ENCODE data around the gene NHLRC2. TPM values are rescaled to one million over a fixed set of nuclear protein-coding genes. Genes with fewer than 3 reads are reported as not detected.

The NHLRC2 gene
- total and polyA plus RNA-seq, 2 donors (not counting 1 experiment from before 2014, with no cell fraction given): 5.7 to 59.8 TPM

DNA sequence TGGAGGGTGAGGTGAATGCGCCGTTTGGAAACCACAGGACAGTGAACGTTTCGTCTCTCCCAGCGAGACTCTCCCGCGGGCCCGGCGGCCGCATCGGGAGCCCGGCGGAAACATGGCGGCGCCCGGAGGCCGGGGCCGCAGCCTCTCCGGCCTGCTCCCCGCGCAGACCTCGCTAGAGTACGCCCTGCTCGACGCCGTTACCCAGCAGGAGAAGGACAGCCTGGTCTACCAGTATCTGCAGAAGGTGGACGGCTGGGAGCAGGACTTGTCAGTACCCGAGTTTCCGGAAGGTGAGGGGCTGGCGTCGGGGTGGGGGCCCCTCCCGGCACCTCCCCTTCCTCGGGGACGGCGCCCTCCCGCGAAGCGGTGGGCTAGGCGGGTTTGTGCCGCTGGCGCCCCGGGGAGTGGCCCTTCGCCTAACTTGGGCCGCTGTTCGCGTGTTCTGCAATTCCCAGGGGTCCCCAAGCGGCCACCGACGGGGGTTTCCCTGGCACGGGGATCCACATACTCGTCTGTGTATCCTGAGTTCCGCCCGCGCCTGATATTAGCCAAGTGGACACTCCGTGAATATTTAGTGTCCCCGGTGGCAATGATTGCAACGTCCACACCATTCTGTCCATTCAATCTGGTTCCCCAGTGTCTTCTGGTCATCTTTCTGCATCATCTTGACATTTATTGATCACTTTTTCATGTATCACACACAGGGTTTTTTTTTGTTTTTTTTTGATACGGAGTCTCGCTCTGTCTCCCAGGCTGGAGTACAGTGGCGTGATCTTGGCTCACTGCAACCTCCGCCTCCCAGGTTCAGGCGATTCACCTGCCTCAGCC, 514 bp downstream of the NHLRC2 start:
- intact Hi-C loops (cut with micrococcal nuclease): loop anchor here (1.0 to 2.0 kb wide), 4 partner anchors 170 to 966 kb away; partner anchors contain the start of genes CASP7, CCDC186 and FHIP2A
- Histone ChIP-seq H4K20me1 (ENCODE audit: control insufficient read depth, insufficient read depth, low read length, poor library complexity, severe bottlenecking) (no peaks in the 10 kb centered on the region), H3K79me2 (ENCODE audit: control insufficient read depth, insufficient read depth, low read length) (peaks cover 54% of the 10 kb centered on the region), H3K9me3 (ENCODE audit: control extremely low read depth in 1 of 3, control insufficient read depth in 2 of 3, insufficient read depth in 1 of 3, low read length in 2 of 3) (no peaks in the 10 kb centered on the region), H3K36me3 (replicated peaks in 1 of 2; ENCODE audit: control extremely low read depth in 1 of 2, control insufficient read depth in 1 of 2, extremely low read depth in 1 of 2, insufficient read depth in 2 of 2, low read length in 1 of 2) (peaks cover 2 to 5% of the 10 kb centered on the region in 2 experiments), H3K9ac (ENCODE audit: low read length) (peak overlapping the region; percentile 89), H3K4me1 (ENCODE audit: control insufficient read depth in 2 of 2, insufficient read depth in 2 of 2, low read length in 2 of 2) (peaks cover 27 to 39% of the 10 kb centered on the region in 2 donors), H3K27ac (ENCODE audit: low read length in 2 of 2) (peak overlapping the region; percentile 86 to 95), H3K4me3 (ENCODE audit: control extremely low read depth in 1 of 5, extremely low read depth in 1 of 5, insufficient read depth in 1 of 5, low read depth in 2 of 5, low read length in 4 of 5) (peak overlapping the region; percentile 86 to 98 (median 90)), H2AFZ (ENCODE audit: insufficient read depth, low read depth, low read length, poor library complexity, severe bottlenecking) (peak overlapping the region; percentile 97), H3K4me2 (replicated peaks; ENCODE audit: low read depth, low read length, poor library complexity, severe bottlenecking) (peak overlapping the region; percentile 73), H3K27me3 (replicated peaks in 1 of 4; ENCODE audit: control extremely low read depth in 1 of 4, control insufficient read depth in 3 of 4, insufficient read depth in 4 of 4, low read length in 3 of 4) (no peaks in the 10 kb centered on the region)
- ATAC-seq (ENCODE audit: low read depth) (peak; percentile 59), DNase-seq (peak; percentile 84)
- TF ChIP-seq, protein P1, sequence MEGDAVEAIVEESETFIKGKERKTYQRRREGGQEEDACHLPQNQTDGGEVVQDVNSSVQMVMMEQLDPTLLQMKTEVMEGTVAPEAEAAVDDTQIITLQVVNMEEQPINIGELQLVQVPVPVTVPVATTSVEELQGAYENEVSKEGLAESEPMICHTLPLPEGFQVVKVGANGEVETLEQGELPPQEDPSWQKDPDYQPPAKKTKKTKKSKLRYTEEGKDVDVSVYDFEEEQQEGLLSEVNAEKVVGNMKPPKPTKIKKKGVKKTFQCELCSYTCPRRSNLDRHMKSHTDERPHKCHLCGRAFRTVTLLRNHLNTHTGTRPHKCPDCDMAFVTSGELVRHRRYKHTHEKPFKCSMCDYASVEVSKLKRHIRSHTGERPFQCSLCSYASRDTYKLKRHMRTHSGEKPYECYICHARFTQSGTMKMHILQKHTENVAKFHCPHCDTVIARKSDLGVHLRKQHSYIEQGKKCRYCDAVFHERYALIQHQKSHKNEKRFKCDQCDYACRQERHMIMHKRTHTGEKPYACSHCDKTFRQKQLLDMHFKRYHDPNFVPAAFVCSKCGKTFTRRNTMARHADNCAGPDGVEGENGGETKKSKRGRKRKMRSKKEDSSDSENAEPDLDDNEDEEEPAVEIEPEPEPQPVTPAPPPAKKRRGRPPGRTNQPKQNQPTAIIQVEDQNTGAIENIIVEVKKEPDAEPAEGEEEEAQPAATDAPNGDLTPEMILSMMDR (IDR thresholded peaks at IDR 0.05): no peak
- H3K4me3 Mint-ChIP-seq: peak overlapping the region; percentile 96
- POLR2A ChIA-PET: no interaction called here
- peak overlapping the region; percentile 99 for H3K27ac Mint-ChIP-seq
- H3K27me3 Mint-ChIP-seq: no peaks in the 10 kb centered on the region
- CTCF ChIA-PET: no interaction called here
- H3K4me1 Mint-ChIP-seq: peaks cover 54% of the 10 kb centered on the region
- H3K9me3 Mint-ChIP-seq (ENCODE audit: insufficient read depth): no peaks in the 10 kb centered on the region
- WGBS (ENCODE audit: insufficient coverage): 1% methylated on average over 62 of the region's 62 CpGs

DNA sequence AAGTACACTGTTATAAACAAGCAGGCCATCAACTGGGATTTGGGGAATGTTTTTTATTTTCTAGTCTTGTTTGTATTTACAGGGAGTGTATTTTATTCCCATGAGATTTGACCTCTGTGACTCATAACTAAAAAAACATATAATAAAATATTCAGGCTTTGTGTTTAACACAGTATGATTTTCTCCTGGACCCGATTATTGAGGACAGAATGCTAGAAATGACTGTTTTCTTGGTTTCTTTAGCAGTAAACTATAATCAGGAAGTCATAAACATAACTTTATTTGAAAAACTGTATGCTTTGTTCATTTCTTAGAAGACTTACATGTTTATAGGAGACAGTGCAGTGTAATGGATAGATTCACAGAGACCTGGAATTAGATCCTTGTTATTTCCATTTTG, 2.1 kb downstream of the NHLRC2 start:
- peak overlapping the region; percentile 96 for H3K4me3 Mint-ChIP-seq
- H3K4me1 Mint-ChIP-seq: peaks cover 54% of the 10 kb centered on the region
- Histone ChIP-seq H3K4me3 (ENCODE audit: control extremely low read depth in 1 of 5, extremely low read depth in 1 of 5, insufficient read depth in 1 of 5, low read depth in 2 of 5, low read length in 4 of 5) (no peak overlapping the region), H3K4me2 (replicated peaks; ENCODE audit: low read depth, low read length, poor library complexity, severe bottlenecking) (peak overlapping the region; percentile 73), H3K9me3 (ENCODE audit: control extremely low read depth in 1 of 3, control insufficient read depth in 2 of 3, insufficient read depth in 1 of 3, low read length in 2 of 3) (no peaks in the 10 kb centered on the region), H2AFZ (ENCODE audit: insufficient read depth, low read depth, low read length, poor library complexity, severe bottlenecking) (no peak overlapping the region), H3K9ac (ENCODE audit: low read length) (peak overlapping the region; percentile 12), H3K79me2 (ENCODE audit: control insufficient read depth, insufficient read depth, low read length) (peaks cover 60% of the 10 kb centered on the region), H3K27ac (ENCODE audit: low read length in 2 of 2) (peak overlapping the region in 1 of 2 donors; percentile 95), H3K36me3 (replicated peaks in 1 of 2; ENCODE audit: control extremely low read depth in 1 of 2, control insufficient read depth in 1 of 2, extremely low read depth in 1 of 2, insufficient read depth in 2 of 2, low read length in 1 of 2) (peaks cover 10 to 18% of the 10 kb centered on the region in 2 experiments), H3K4me1 (ENCODE audit: control insufficient read depth in 2 of 2, insufficient read depth in 2 of 2, low read length in 2 of 2) (peaks cover 26 to 40% of the 10 kb centered on the region in 2 donors), H3K27me3 (replicated peaks in 1 of 4; ENCODE audit: control extremely low read depth in 1 of 4, control insufficient read depth in 3 of 4, insufficient read depth in 4 of 4, low read length in 3 of 4) (no peaks in the 10 kb centered on the region), H4K20me1 (ENCODE audit: control insufficient read depth, insufficient read depth, low read length, poor library complexity, severe bottlenecking) (no peaks in the 10 kb centered on the region)
- intact Hi-C loops (cut with micrococcal nuclease): no loop called here
- H3K9me3 Mint-ChIP-seq (ENCODE audit: insufficient read depth): peaks cover 2% of the 10 kb centered on the region
- H3K27ac Mint-ChIP-seq: peak overlapping the region; percentile 37
- WGBS (ENCODE audit: insufficient coverage): no CpG with 5 or more reads among the region's 1 CpG
- ATAC-seq (ENCODE audit: low read depth) (no peak), DNase-seq (no peak)
- no peak for TF ChIP-seq EZH2 (IDR thresholded peaks at IDR 0.05; ENCODE audit: borderline replicate concordance, insufficient read depth, low read depth, low read length, poor library complexity, severe bottlenecking)
- TF ChIP-seq, protein P1 (IDR thresholded peaks at IDR 0.05): no peak
- ChIA-PET POLR2A (no interaction called here), CTCF (no interaction called here)
- H3K27me3 Mint-ChIP-seq: no peaks in the 10 kb centered on the region

Data from B cell (primary cell).